KMS-11 (cell line): Measurements from ENCODE around the gene ATP13A4.

Experiments used
- H2AFZ ChIP-seq: fragments of 200-600 bp; sonication (generic); 2 replicates; pipeline ENCODE4 v1.6.1; 2016; ENCODE audit warnings: antibody characterized with exemption, mixed run types, low read depth
- H3K27ac ChIP-seq: fragments of 200-600 bp; sonication (generic); 2 replicates; pipeline ENCODE4 v1.6.1; 2016; ENCODE audit warnings: mild to moderate bottlenecking, mixed run types
- H3K27me3 ChIP-seq: fragments of 200-600 bp; sonication (generic); 2 replicates; pipeline ENCODE4 v1.6.1; 2017; ENCODE audit warnings: mild to moderate bottlenecking, low read depth, mixed run types, moderate library complexity; ENCODE audit not compliant: insufficient read depth
- H3K36me3 ChIP-seq: fragments of 200-600 bp; sonication (generic); 2 replicates; pipeline ENCODE4 v1.6.1; 2017; ENCODE audit warnings: mild to moderate bottlenecking, mixed run types; ENCODE audit not compliant: insufficient read depth
- H3K4me1 ChIP-seq: fragments of 200-600 bp; sonication (generic); 2 replicates; pipeline ENCODE4 v1.6.1; 2016; ENCODE audit warnings: mild to moderate bottlenecking, low read depth, mixed run types; ENCODE audit not compliant: poor library complexity, severe bottlenecking
- H3K4me2 ChIP-seq: fragments of 200-600 bp; sonication (generic); 2 replicates; pipeline ENCODE4 v1.7.0; 2016; ENCODE audit warnings: mild to moderate bottlenecking, mixed run types
- H3K4me3 ChIP-seq: fragments of 200-600 bp; sonication (generic); IDR thresholded peaks from 2 replicates; pipeline ENCODE4 v1.6.1; 2017; ENCODE audit warnings: low read depth, low read length, mixed read lengths; ENCODE audit not compliant: insufficient read depth
- H3K79me2 ChIP-seq: fragments of 200-600 bp; sonication (generic); 2 replicates; pipeline ENCODE4 v1.6.1; 2016; ENCODE audit warnings: low read depth, mixed run types; ENCODE audit not compliant: insufficient read depth
- H3K9ac ChIP-seq: fragments of 200-600 bp; sonication (generic); 2 replicates; pipeline ENCODE4 v1.6.1; 2016; ENCODE audit warnings: mild to moderate bottlenecking, mixed run types
- H4K20me1 ChIP-seq: fragments of 200-600 bp; sonication (generic); 2 replicates; pipeline ENCODE4 v1.6.1; 2016; ENCODE audit warnings: mild to moderate bottlenecking, mixed run types; ENCODE audit not compliant: insufficient read depth
- TF ChIP-seq, protein P1 (sequence below): fragments of 200-600 bp; sonication (generic); conservative IDR thresholded peaks from 2 replicates; pipeline ENCODE4 v1.6.1; 2017; ENCODE audit warnings: low read depth, mild to moderate bottlenecking, antibody characterized with exemption, low read length, moderate library complexity, mixed read lengths

The ATP13A4 gene

DNA sequence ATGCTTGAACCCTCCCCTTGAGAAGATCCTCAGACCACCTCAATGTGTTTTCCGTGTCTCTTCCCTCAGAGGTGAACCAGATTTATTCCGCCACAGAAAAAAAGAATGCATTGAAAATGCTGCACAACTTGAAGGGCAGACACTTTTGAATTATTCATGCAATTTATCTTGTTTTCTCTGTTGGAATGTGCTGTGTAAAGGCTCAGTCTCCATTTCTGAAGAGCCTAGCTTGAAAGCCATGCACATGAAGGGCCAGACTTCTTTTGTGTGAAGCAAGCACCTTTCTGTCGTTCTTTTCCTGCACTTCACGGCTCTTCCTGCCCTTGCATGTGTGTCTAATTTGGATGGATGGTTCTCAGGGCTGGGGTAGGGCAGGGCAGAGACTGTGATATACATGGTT, 97.2 kb downstream of the ATP13A4 start:
- H2AFZ ChIP-seq, result no peak overlapping the region
- TF ChIP-seq, protein P1, sequence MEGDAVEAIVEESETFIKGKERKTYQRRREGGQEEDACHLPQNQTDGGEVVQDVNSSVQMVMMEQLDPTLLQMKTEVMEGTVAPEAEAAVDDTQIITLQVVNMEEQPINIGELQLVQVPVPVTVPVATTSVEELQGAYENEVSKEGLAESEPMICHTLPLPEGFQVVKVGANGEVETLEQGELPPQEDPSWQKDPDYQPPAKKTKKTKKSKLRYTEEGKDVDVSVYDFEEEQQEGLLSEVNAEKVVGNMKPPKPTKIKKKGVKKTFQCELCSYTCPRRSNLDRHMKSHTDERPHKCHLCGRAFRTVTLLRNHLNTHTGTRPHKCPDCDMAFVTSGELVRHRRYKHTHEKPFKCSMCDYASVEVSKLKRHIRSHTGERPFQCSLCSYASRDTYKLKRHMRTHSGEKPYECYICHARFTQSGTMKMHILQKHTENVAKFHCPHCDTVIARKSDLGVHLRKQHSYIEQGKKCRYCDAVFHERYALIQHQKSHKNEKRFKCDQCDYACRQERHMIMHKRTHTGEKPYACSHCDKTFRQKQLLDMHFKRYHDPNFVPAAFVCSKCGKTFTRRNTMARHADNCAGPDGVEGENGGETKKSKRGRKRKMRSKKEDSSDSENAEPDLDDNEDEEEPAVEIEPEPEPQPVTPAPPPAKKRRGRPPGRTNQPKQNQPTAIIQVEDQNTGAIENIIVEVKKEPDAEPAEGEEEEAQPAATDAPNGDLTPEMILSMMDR, result no peak
- H3K27ac ChIP-seq, result no peak overlapping the region
- H3K9ac ChIP-seq, result no peak overlapping the region
- H3K27me3 ChIP-seq, result no peaks in the 10 kb centered on the region
- no peak overlapping the region for H3K4me2 ChIP-seq
- no peaks in the 10 kb centered on the region for H3K79me2 ChIP-seq
- no peaks in the 10 kb centered on the region for H4K20me1 ChIP-seq
- no peak overlapping the region for H3K4me3 ChIP-seq
- no peaks in the 10 kb centered on the region for H3K4me1 ChIP-seq
- H3K36me3 ChIP-seq, result no peaks in the 10 kb centered on the region

DNA sequence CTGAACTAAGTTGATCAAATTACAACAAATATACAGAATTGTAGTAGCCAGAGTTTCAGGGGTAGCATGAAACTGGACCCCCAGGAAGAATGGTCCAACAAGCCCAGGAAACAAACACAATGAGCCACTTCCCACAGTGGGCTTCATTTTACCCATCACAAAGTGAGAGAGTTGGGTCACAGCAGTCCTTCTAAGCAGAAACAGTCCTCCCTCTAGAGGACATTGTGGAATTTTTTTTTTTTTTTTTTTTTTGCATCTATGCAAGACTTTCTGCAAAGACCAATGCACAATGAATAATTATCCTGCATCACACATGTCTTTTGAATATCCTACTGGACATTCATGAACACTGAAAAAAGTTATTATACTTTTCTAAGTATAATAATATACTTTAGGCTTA, 102.4 kb downstream of the ATP13A4 start:
- Histone ChIP-seq H3K4me1 (no peaks in the 10 kb centered on the region), H4K20me1 (no peaks in the 10 kb centered on the region), H3K27ac (no peak overlapping the region), H3K36me3 (no peaks in the 10 kb centered on the region), H3K4me2 (no peak overlapping the region), H2AFZ (no peak overlapping the region), H3K79me2 (no peaks in the 10 kb centered on the region), H3K27me3 (no peaks in the 10 kb centered on the region), H3K9ac (no peak overlapping the region), H3K4me3 (no peak overlapping the region)
- TF ChIP-seq, protein P1, result peak; percentile 59

DNA sequence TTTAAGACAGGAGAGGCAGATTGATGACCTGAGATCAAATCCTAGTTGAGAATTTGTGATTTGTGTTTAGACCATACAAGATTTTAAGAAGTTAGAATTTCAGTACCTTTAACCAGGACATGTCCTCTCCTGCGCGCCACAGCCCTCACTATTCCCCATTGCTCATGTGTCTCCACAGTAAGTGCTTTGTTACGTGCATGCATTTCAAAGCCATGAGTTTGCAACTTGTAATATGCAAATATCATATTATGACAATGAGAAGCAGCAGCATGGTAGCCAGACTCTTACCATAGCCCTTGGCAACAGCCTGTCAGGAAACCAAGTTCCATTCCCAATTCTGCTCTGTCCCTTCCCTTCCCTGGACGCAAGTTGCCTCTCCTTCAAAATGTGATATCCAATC, 102.8 kb downstream of the ATP13A4 start:
- Histone ChIP-seq H3K4me1 (no peaks in the 10 kb centered on the region), H3K27ac (no peak overlapping the region), H3K4me3 (no peak overlapping the region), H4K20me1 (no peaks in the 10 kb centered on the region), H2AFZ (no peak overlapping the region), H3K27me3 (no peaks in the 10 kb centered on the region), H3K9ac (no peak overlapping the region), H3K79me2 (no peaks in the 10 kb centered on the region), H3K36me3 (no peaks in the 10 kb centered on the region), H3K4me2 (no peak overlapping the region)
- TF ChIP-seq, protein P1, result no peak

DNA sequence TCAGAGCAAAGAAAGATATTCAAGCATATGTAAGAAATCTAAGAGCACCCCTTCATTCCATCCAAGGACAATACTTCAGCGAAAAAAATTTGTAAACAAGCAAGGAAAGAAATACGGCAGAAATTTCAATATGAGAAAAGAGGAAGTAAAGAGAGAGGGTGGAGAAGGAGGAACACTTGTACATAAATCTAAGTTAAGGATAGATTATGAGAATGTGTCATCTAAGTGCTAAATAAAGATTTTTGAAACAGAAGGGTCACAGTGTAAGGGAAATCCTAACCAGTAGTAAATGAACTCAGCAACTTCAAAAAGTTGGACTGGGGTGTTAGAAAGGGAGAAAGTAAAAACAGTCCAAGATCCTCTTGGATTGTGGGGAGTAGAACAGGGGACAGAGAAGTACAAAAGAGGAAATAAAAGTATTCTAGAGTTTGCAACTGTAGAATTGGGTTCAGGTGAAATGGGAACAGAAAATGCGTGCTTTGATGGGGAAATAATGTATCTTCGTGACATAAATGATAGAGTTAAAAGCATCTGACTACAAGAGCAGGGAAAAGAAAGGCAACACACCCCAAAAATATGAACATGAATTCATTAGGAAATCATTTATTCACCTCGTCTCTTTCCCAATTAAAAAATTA, 107.6 kb downstream of the ATP13A4 start:
- H3K4me1 ChIP-seq, result no peaks in the 10 kb centered on the region
- TF ChIP-seq, protein P1, result no peak
- H3K27me3 ChIP-seq, result no peaks in the 10 kb centered on the region
- H3K36me3 ChIP-seq, result no peaks in the 10 kb centered on the region
- no peak overlapping the region for H3K4me3 ChIP-seq
- H3K79me2 ChIP-seq, result no peaks in the 10 kb centered on the region
- H3K27ac ChIP-seq, result no peak overlapping the region
- no peak overlapping the region for H2AFZ ChIP-seq
- H4K20me1 ChIP-seq, result no peaks in the 10 kb centered on the region
- no peak overlapping the region for H3K9ac ChIP-seq
- no peak overlapping the region for H3K4me2 ChIP-seq
